RWPE2 (cell line): ENCODE data around the gene ARL17B.
A peak's percentile ranks its signal among the peaks of the same experiment; 100 is the strongest.
"Not testable (repeated sequence)": the region's sequence is repeated elsewhere in the genome, so short reads cannot be mapped to it uniquely, and the experiment has no call there.

Experiments used
- ATAC-seq: fragments of 200-7000 bp; cut with Tn5 transposase; 3 replicates; pipeline ENCODE4 v1.9.1; 2021; ENCODE audit warnings: low read depth
- DNase-seq: peaks from one replicate; pipeline ENCODE4 v3.0.0-alpha.2; 2020; ENCODE audit warnings: low spot score
- H3K27ac ChIP-seq: fragments of 450-650 bp; 2 replicates; pipeline ENCODE4 v1.5.1; 2017; ENCODE audit warnings: mild to moderate bottlenecking; ENCODE audit not compliant: poor library complexity, severe bottlenecking
- H3K27me3 ChIP-seq: fragments of 250-450 bp; sonication (Bioruptor Pico); 2 replicates; pipeline ENCODE4 v1.5.1; 2021; ENCODE audit warnings: mild to moderate bottlenecking, moderate library complexity; ENCODE audit not compliant: insufficient read depth, poor library complexity, severe bottlenecking
- H3K36me3 ChIP-seq: fragments of 250-450 bp; sonication (Bioruptor Pico); 2 replicates; pipeline ENCODE4 v1.5.1; 2020; ENCODE audit warnings: low read depth, mild to moderate bottlenecking, moderate library complexity
- H3K4me1 ChIP-seq: fragments of 250-450 bp; sonication (Bioruptor Pico); 2 replicates; pipeline ENCODE4 v1.5.1; 2021; ENCODE audit warnings: mild to moderate bottlenecking, moderate library complexity; ENCODE audit not compliant: insufficient read depth, poor library complexity, severe bottlenecking
- H3K4me3 ChIP-seq: fragments of 250-450 bp; sonication (Bioruptor Pico); 2 replicates; pipeline ENCODE4 v1.5.1; 2021; ENCODE audit warnings: mild to moderate bottlenecking, moderate library complexity; ENCODE audit not compliant: severe bottlenecking
- H3K9me3 ChIP-seq: fragments of 250-450 bp; sonication (Bioruptor Pico); 2 replicates; pipeline ENCODE4 v1.5.1; 2021; ENCODE audit warnings: mild to moderate bottlenecking, moderate library complexity; ENCODE audit not compliant: severe bottlenecking

ARL17B gene

DNA sequence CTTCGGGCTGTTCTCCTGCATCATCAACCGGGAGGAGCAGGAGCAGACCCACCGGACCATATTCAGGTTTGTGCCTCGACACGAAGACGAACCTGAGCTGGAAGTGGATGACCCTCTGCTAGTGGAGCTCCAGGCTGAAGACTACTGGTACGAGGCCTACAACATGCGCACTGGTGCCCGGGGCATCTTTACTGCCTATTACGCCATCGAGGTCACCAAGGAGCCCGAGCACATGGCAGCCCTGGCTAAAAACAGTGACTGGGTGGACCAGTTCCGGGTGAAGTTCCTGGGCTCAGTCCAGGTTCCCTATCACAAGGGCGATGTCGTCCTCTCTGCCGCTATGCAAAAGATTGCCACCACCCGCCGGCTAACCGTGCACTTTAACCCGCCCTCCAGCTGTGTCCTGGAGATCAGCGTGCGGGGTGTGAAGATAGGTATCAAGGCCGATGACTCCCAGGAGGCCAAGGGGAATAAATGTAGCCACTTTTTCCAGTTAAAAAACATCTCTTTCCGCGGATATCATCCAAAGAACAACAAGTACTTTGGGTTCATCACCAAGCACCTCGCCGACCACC lies 117.1 kb downstream of the ARL17B start:
- not testable (repeated sequence) for H3K4me1 ChIP-seq, ATAC-seq, H3K27ac ChIP-seq, H3K4me3 ChIP-seq, DNase-seq, H3K36me3 ChIP-seq, H3K9me3 ChIP-seq, H3K27me3 ChIP-seq

DNA sequence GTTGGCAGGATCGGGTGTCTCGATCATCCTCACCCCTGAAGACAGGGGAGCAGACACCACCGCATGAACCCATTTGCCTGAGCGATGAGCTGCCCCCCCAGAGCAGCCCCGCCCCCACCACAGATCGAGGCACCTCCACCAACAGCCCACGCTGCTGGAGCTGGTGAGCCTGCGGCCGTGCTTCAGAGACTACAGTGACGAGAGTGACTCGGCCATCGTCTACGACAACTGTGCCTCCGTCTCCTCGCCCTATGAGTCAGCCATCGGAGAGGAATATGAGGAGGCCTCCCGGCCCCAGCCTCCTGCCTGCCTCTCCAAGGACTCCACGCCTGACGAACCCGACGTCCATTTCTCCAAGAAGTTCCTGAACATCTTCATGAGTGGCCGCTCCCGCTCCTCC lies 117.6 kb downstream of the ARL17B start:
- not testable (repeated sequence) for H3K36me3 ChIP-seq, DNase-seq, H3K27me3 ChIP-seq, H3K4me3 ChIP-seq, H3K4me1 ChIP-seq, H3K27ac ChIP-seq, ATAC-seq, H3K9me3 ChIP-seq

DNA sequence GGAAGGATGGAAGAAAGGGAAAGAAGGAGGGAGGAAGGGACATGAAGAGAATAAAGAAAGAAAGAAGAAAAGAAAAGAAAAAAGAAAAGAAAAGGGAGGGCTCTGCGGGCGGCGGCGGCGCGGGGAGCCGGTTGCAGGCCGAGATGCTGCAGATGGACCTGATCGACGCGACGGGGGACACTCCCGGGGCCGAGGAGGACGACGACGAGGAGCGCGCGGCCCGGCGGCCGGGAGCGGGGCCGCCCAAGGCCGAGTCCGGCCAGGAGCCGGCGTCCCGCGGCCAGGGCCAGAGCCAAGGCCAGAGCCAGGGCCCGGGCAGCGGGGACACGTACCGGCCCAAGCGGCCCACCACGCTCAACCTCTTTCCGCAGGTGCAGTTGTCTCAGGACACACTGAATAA lies 118.1 kb downstream of the ARL17B start:
- H3K9me3 ChIP-seq, ATAC-seq, DNase-seq, H3K4me1 ChIP-seq, H3K27ac ChIP-seq, H3K4me3 ChIP-seq, H3K36me3 ChIP-seq, H3K27me3 ChIP-seq: not testable (repeated sequence)

DNA sequence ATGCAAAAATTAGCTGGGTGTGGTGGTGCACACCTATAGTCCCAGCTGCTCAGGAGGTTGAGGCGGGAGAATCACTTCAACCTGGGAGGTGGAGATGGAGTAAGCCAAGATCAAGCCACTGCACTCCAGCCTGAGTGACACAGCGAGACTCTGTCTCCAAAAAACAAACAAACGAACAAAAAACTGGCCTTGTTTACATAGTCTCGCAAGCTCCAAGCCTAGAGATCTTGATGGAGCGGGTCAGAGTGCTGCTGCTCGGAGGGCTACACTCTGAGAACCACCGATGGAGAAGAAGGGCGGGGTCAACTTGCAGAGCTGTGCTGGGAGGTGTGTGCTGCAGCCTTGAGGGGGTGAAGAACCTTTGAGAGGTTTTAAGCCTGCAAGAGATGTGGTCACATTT lies 130.2 kb downstream of the ARL17B start:
- not testable (repeated sequence) for H3K27me3 ChIP-seq, ATAC-seq, H3K27ac ChIP-seq, H3K4me3 ChIP-seq, H3K36me3 ChIP-seq, DNase-seq, H3K9me3 ChIP-seq, H3K4me1 ChIP-seq

DNA sequence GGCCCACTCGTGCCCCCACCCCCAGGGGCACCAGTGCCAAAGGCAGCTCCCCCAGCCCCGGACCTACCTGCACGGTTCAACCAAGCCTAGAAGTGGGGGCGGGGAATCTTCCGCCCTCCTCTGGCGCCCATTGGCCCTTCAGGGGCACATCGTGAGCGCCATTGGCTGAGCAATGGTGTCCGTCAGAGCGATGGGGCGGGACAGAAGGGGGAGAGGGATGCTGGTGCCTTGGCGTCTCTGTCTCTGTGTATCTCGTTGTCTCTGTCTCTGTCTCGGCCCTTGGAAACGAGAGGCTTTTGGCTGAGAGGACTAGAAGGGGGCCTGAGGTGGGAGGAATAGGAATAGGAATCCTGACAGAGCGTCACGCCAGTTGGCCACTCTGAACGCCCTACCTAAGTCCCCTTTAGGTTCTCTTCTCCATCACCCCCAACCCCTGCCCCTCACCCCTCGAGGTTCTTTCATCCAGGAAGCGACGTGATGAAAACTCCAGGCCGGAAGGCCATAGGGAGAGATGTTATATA lies 136.2 kb downstream of the ARL17B start:
- ATAC-seq (peak; percentile 99), DNase-seq (peak; percentile 82)
- not testable (repeated sequence) for H3K36me3 ChIP-seq, H3K27me3 ChIP-seq, H3K4me1 ChIP-seq, H3K9me3 ChIP-seq
- Histone ChIP-seq H3K27ac (peak overlapping the region; percentile 25), H3K4me3 (peak overlapping the region; percentile 96)

DNA sequence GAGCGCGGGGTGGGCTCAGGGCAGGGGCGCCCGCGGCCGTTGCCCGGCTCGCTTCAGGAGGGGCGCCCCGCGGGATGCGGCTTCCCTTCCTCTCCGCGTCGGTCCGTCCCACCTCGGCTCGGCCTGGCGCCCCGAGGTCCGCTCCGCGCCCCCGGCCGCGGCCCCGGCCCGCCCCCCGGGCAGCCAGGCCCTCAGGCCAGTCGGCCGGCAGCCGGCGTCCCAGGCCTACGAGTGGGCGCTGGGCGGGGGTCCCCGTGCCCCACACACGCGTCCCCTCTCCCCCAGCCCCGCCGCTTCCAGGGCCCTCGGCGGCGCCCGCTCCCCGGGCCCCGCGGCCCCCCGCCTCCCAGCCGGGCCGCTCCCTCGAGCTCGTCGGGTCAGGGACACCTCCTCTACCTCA lies 136.7 kb downstream of the ARL17B start:
- peak overlapping the region; percentile 96 for H3K4me3 ChIP-seq
- H3K36me3 ChIP-seq, H3K4me1 ChIP-seq, H3K27me3 ChIP-seq, DNase-seq, H3K9me3 ChIP-seq: not testable (repeated sequence)
- peak; percentile 31 for ATAC-seq
- H3K27ac ChIP-seq, result peak overlapping the region; percentile 25
